Spleen (tissue), 11 donors: ENCODE results near the gene PHYKPL. TPM values are rescaled to one million over a fixed set of nuclear protein-coding genes. Genes with fewer than 3 reads are reported as not detected.

Source experiments
- DNase-seq: peaks from one replicate; pipeline ENCODE4 v3.0.0-alpha.2; 2020
- H3K27ac ChIP-seq, 8 donors: fragments of 200-600 bp; sonication (generic) in 7 of 8; 1 replicate in 4 of 8; 2 replicates in 4 of 8; pipeline versions ENCODE4 v1.5.0 to v1.8.0; 2016 to 2021; ENCODE audit warnings: inconsistent platforms in 4 of 8, mild to moderate bottlenecking in 4 of 8, moderate library complexity in 1 of 8
- H3K27me3 ChIP-seq, 7 donors: fragments of 200-600 bp; sonication (generic) in 6 of 7; replicated peaks in 1 of 7; 1 replicate in 4 of 7; 2 replicates in 3 of 7; pipeline versions ENCODE4 v1.5.0 to v1.8.0; 2016 to 2021; ENCODE audit warnings: inconsistent platforms in 3 of 7, mild to moderate bottlenecking in 1 of 7
- H3K36me3 ChIP-seq, 6 donors: fragments of 200-600 bp; sonication (generic) in 5 of 6; 1 replicate in 4 of 6; 2 replicates in 2 of 6; pipeline versions ENCODE4 v1.5.0 to v1.8.0; 2016 to 2021; ENCODE audit warnings: inconsistent platforms in 2 of 6
- H3K4me1 ChIP-seq, 6 donors: fragments of 200-600 bp; sonication (generic) in 5 of 6; 1 replicate in 3 of 6; 2 replicates in 3 of 6; pipeline versions ENCODE4 v1.5.0 to v1.8.0; 2016 to 2021; ENCODE audit warnings: inconsistent platforms in 3 of 6
- H3K4me3 ChIP-seq, 8 donors: fragments of 200-600 bp; sonication (generic) in 7 of 8; 1 replicate in 4 of 8; 2 replicates in 4 of 8; pipeline versions ENCODE4 v1.5.0 to v1.8.0; 2016 to 2021; ENCODE audit warnings: inconsistent platforms in 4 of 8, mild to moderate bottlenecking in 4 of 8, moderate library complexity in 2 of 8
- H3K9me3 ChIP-seq, 8 donors: fragments of 200-600 bp; sonication (generic) in 7 of 8; 1 replicate in 4 of 8; 2 replicates in 4 of 8; pipeline versions ENCODE4 v1.5.0 to v1.8.0; 2016 to 2021; ENCODE audit warnings: inconsistent platforms in 4 of 8
- CTCF ChIP-seq, 11 experiments: fragments of 200-600 bp in 7 of 11; fragments of 450-650 bp in 4 of 11; sonication (generic) in 4 of 11; IDR thresholded peaks in 8 of 11; conservative IDR thresholded peaks in 3 of 11; 1 replicate in 7 of 11; 2 replicates in 4 of 11; pipeline versions ENCODE4 v1.4.0 to v1.8.0; 2016 to 2021; ENCODE audit warnings: antibody characterized with exemption in 11 of 11, inconsistent platforms in 4 of 11, mild to moderate bottlenecking in 1 of 11
- POLR2A ChIP-seq, 3 donors: fragments of 450-650 bp; IDR thresholded peaks; one replicate each; pipeline ENCODE4 v1.5.1; 2017; ENCODE audit warnings: antibody characterized with exemption in 3 of 3, mild to moderate bottlenecking in 1 of 3
- POLR2AphosphoS5 ChIP-seq, 3 donors: sonication (generic); formaldehyde crosslinking; IDR thresholded peaks; one replicate each; pipeline ENCODE4 v1.5.1; 2017; ENCODE audit warnings: antibody characterized with exemption in 3 of 3
- WGBS, 5 donors: extraction: QIAGEN DNeasy Blood & Tissue Kit in 3 of 5; methylation state at CpG; one replicate each; pipeline versions ENCODE4 v1.1.5 to v1.1.7; 2013 to 2018; 5-methylcytosine and 5-hydroxymethylcytosine counted together
- intact Hi-C: fragments of 100-400 bp; cut with DNase I; formaldehyde crosslinking; loops from one replicate; pipeline ENCODE4 v1.15.0; 2023; ENCODE audit warnings: low total_unique reads
- polyA plus RNA-seq, 3 donors: library from polyadenylated mRNA; stranded (reverse); fragments of 200-250 nt; gene quantifications; one replicate each; pipeline ENCODE4 v1.2.1, GENCODE V29; 2013
- total RNA-seq, 7 donors: library from RNA; depleted of rRNA in 3 of 7; stranded (reverse); fragments of >200 nt in 3 of 7; fragmentation: NEBNext Ultra II Directional in 4 of 7; extraction: Animal tissue kit (Norgen Biotek cat#: 25700) in 4 of 7; gene quantifications; one replicate each; pipeline versions ENCODE4 v1.1.0 to v1.2.1, GENCODE V29; 2016 to 2021
- donor health status: healthy with polysubstance abuse.
- donor health status: DM: no; HTN: no; CAD: no; lungs with moderate emphysema.
- donor health status: DM: no; HTN: no; CAD: no.
- donor health status: Bipolar disorder and iron deficiency.
- donor health status: healthy.
- donor health status: DM: no; HTN: no; CAD: no.
- donor health status: DM: yes; HTN: yes; CAD: no.

The PHYKPL gene
- total and polyA plus RNA-seq, 10 donors, result 46.9 to 209 (median 105) TPM

GRCh38 chr5:178196986-178197385 is 35.6 kb downstream of the PHYKPL start:
- Histone ChIP-seq H3K36me3 (no peaks in the 10 kb centered on the region), H3K4me3 (no peak overlapping the region), H3K4me1 (peaks cover 0 to 32% (median 16%) of the 10 kb centered on the region in 6 donors), H3K27me3 (peaks cover 0 to 16% (median 0%) of the 10 kb centered on the region in 7 donors), H3K27ac (no peak overlapping the region), H3K9me3 (no peaks in the 10 kb centered on the region)
- intact Hi-C loops, result no loop called here
- DNase-seq, result no peak
- TF ChIP-seq CTCF (IDR thresholded peaks at IDR 0.05 in 8 of 11, conservative IDR thresholded peaks at IDR 0.05 in 3 of 11) (peak in 6 of 11 experiments; percentile 21 to 50 (median 32)), POLR2AphosphoS5 (IDR thresholded peaks at IDR 0.05) (no peak)
- WGBS, 5 donors, result 75 to 89% (median 80%) methylated on average over 8 of the region's 8 CpGs

- TF ChIP-seq POLR2AphosphoS5 (IDR thresholded peaks at IDR 0.05), result no peak
- TF ChIP-seq CTCF (IDR thresholded peaks at IDR 0.05 in 8 of 11, conservative IDR thresholded peaks at IDR 0.05 in 3 of 11), result no peak
- TF ChIP-seq POLR2A (IDR thresholded peaks at IDR 0.05), result no peak
- H3K4me3 ChIP-seq, result no peak overlapping the region
- H3K36me3 ChIP-seq, result no peaks in the 10 kb centered on the region
- intact Hi-C loops, result no loop called here
- no peak for DNase-seq
- peaks cover 0 to 22% (median 0%) of the 10 kb centered on the region in 7 donors for H3K27me3 ChIP-seq
- H3K27ac ChIP-seq, result no peak overlapping the region
- WGBS, 5 donors, result 90 to 95% (median 94%) methylated on average over 7 of the region's 7 CpGs
- no peaks in the 10 kb centered on the region for H3K9me3 ChIP-seq
- peaks cover 0 to 26% (median 10%) of the 10 kb centered on the region in 6 donors for H3K4me1 ChIP-seq
These were observed 36.3 kb downstream of the PHYKPL start for GRCh38 chr5:178196281-178196812.

- H3K4me3 ChIP-seq, result no peak overlapping the region
- no peaks in the 10 kb centered on the region for H3K9me3 ChIP-seq
- no peak for TF ChIP-seq POLR2A (IDR thresholded peaks at IDR 0.05)
- no peak for TF ChIP-seq CTCF (IDR thresholded peaks at IDR 0.05 in 8 of 11, conservative IDR thresholded peaks at IDR 0.05 in 3 of 11)
- no peak for TF ChIP-seq POLR2AphosphoS5 (IDR thresholded peaks at IDR 0.05)
- H3K4me1 ChIP-seq, result peaks cover 0 to 21% (median 8%) of the 10 kb centered on the region in 6 donors
- no peak overlapping the region for H3K27ac ChIP-seq
- no peak for DNase-seq
- H3K27me3 ChIP-seq, result peaks cover 0 to 32% (median 0%) of the 10 kb centered on the region in 7 donors
- intact Hi-C loops, result no loop called here
- no peaks in the 10 kb centered on the region for H3K36me3 ChIP-seq
- WGBS, 5 donors, result 10 to 18% (median 13%) methylated on average over 6 to 7 of the region's 7 CpGs
These were observed 38.6 kb downstream of the PHYKPL start for GRCh38 chr5:178194026-178194425.

- peaks cover 0 to 38% (median 0%) of the 10 kb centered on the region in 7 donors for H3K27me3 ChIP-seq
- intact Hi-C loops, result no loop called here
- DNase-seq, result no peak
- no peak for TF ChIP-seq POLR2AphosphoS5 (IDR thresholded peaks at IDR 0.05)
- no peak for TF ChIP-seq POLR2A (IDR thresholded peaks at IDR 0.05)
- no peak for TF ChIP-seq CTCF (IDR thresholded peaks at IDR 0.05 in 8 of 11, conservative IDR thresholded peaks at IDR 0.05 in 3 of 11)
- peaks cover 0 to 19% (median 8%) of the 10 kb centered on the region in 6 donors for H3K4me1 ChIP-seq
- H3K4me3 ChIP-seq, result no peak overlapping the region
- H3K27ac ChIP-seq, result no peak overlapping the region
- H3K36me3 ChIP-seq, result no peaks in the 10 kb centered on the region
- no peaks in the 10 kb centered on the region for H3K9me3 ChIP-seq
- WGBS, 5 donors, result 46 to 61% (median 49%) methylated on average over 8 of the region's 8 CpGs
These were observed 39.3 kb downstream of the PHYKPL start for GRCh38 chr5:178193251-178193809.
